ENCODE measurements around the gene OR1N1. TPM values are rescaled to one million over a fixed set of nuclear protein-coding genes. Genes with fewer than 3 reads are reported as not detected.
"Not testable (repeated sequence)": the region's sequence is repeated elsewhere in the genome, so short reads cannot be mapped to it uniquely, and the experiment has no call there.

The OR1N1 gene
- total RNA-seq, 2 donors from 2014 or later, result not detected

- H3K4me3 ChIP-seq (ENCODE audit: low read length), result no peak overlapping the region
- peaks cover 11% of the 10 kb centered on the region for H3K9me3 ChIP-seq (ENCODE audit: control insufficient read depth, low read length)
- Mint-ChIP-seq H3K4me3 (no peak overlapping the region), H3K4me1 (peaks cover 8% of the 10 kb centered on the region), H3K36me3 (ENCODE audit: low read depth) (no peaks in the 10 kb centered on the region), H3K27me3 (ENCODE audit: insufficient read depth) (peaks cover 7% of the 10 kb centered on the region), H3K27ac (no peak overlapping the region), H3K9me3 (peaks cover 64% of the 10 kb centered on the region)
- 80 to 93% methylated on average over 1 of the region's 1 CpG for WGBS, 2 experiments (ENCODE audit: insufficient coverage in 1 of 2, insufficient read length in 1 of 2)
- H3K36me3 ChIP-seq (ENCODE audit: control insufficient read depth, insufficient read depth, low read length), result no peaks in the 10 kb centered on the region
- H3K4me1 ChIP-seq (ENCODE audit: control insufficient read depth, insufficient read depth, low read length), result no peaks in the 10 kb centered on the region
- H3K9ac ChIP-seq (ENCODE audit: extremely low read depth, low read length, poor library complexity, severe bottlenecking), result no peak overlapping the region
- DNase-seq, result no peak
- H3K27ac ChIP-seq (ENCODE audit: low read depth, low read length), result no peak overlapping the region
- H3K27me3 ChIP-seq (ENCODE audit: control insufficient read depth, insufficient read depth, low read length, poor library complexity, severe bottlenecking), result no peaks in the 10 kb centered on the region
- TF ChIP-seq CTCF (conservative IDR thresholded peaks at IDR 0.05), result no peak
Measured at GRCh38 chr9:122536134-122536533, 9.0 kb upstream of the OR1N1 start.

- not testable (repeated sequence) for H3K4me1 ChIP-seq (ENCODE audit: control insufficient read depth, insufficient read depth, low read length); H3K27ac Mint-ChIP-seq; H3K4me3 ChIP-seq (ENCODE audit: low read length); DNase-seq; H3K36me3 Mint-ChIP-seq (ENCODE audit: low read depth); H3K27me3 ChIP-seq (ENCODE audit: control insufficient read depth, insufficient read depth, low read length, poor library complexity, severe bottlenecking); H3K9ac ChIP-seq (ENCODE audit: extremely low read depth, low read length, poor library complexity, severe bottlenecking); H3K27ac ChIP-seq (ENCODE audit: low read depth, low read length); H3K4me3 Mint-ChIP-seq; H3K36me3 ChIP-seq (ENCODE audit: control insufficient read depth, insufficient read depth, low read length)
- 69 to 80% methylated on average over 1 to 4 of the region's 4 CpGs for WGBS, 2 experiments (ENCODE audit: insufficient coverage in 1 of 2, insufficient read length in 1 of 2)
- Mint-ChIP-seq H3K27me3 (ENCODE audit: insufficient read depth) (peaks cover 43% of the 10 kb centered on the region), H3K9me3 (peaks cover 44% of the 10 kb centered on the region), H3K4me1 (peaks cover 13% of the 10 kb centered on the region)
- H3K9me3 ChIP-seq (ENCODE audit: control insufficient read depth, low read length), result peaks cover 25% of the 10 kb centered on the region
Measured at GRCh38 chr9:122531157-122531556, 4.1 kb upstream of the OR1N1 start.

- Mint-ChIP-seq H3K9me3 (peaks cover 17% of the 10 kb centered on the region), H3K36me3 (ENCODE audit: low read depth) (no peaks in the 10 kb centered on the region), H3K27me3 (ENCODE audit: insufficient read depth) (peaks cover 49% of the 10 kb centered on the region), H3K4me1 (peaks cover 8% of the 10 kb centered on the region), H3K27ac (no peak overlapping the region), H3K4me3 (no peak overlapping the region)
- Histone ChIP-seq H3K4me3 (ENCODE audit: low read length) (no peak overlapping the region), H3K36me3 (ENCODE audit: control insufficient read depth, insufficient read depth, low read length) (no peaks in the 10 kb centered on the region), H3K9ac (ENCODE audit: extremely low read depth, low read length, poor library complexity, severe bottlenecking) (no peak overlapping the region), H3K27ac (ENCODE audit: low read depth, low read length) (no peak overlapping the region), H3K9me3 (ENCODE audit: control insufficient read depth, low read length) (peaks cover 35% of the 10 kb centered on the region), H3K27me3 (ENCODE audit: control insufficient read depth, insufficient read depth, low read length, poor library complexity, severe bottlenecking) (no peaks in the 10 kb centered on the region), H3K4me1 (ENCODE audit: control insufficient read depth, insufficient read depth, low read length) (no peaks in the 10 kb centered on the region)
- DNase-seq, result no peak
- 79 to 84% methylated on average over 8 to 10 of the region's 10 CpGs for WGBS, 2 experiments (ENCODE audit: insufficient coverage in 1 of 2, insufficient read length in 1 of 2)
- no peak for TF ChIP-seq CTCF (conservative IDR thresholded peaks at IDR 0.05)
Measured at GRCh38 chr9:122526602-122527001, 491 bp downstream of the OR1N1 start.

GRCh38 chr9:122519376-122519775, 7.7 kb downstream of the OR1N1 start:
- 87 to 91% methylated on average over 3 of the region's 3 CpGs for WGBS, 2 experiments (ENCODE audit: insufficient coverage in 1 of 2, insufficient read length in 1 of 2)
- DNase-seq, result no peak
- peaks cover 8% of the 10 kb centered on the region for H3K9me3 ChIP-seq (ENCODE audit: control insufficient read depth, low read length)
- no peaks in the 10 kb centered on the region for H3K36me3 Mint-ChIP-seq (ENCODE audit: low read depth)
- H3K4me1 Mint-ChIP-seq, result no peaks in the 10 kb centered on the region
- H3K9me3 Mint-ChIP-seq, result peaks cover 11% of the 10 kb centered on the region
- H3K27ac Mint-ChIP-seq, result no peak overlapping the region
- no peaks in the 10 kb centered on the region for H3K36me3 ChIP-seq (ENCODE audit: control insufficient read depth, insufficient read depth, low read length)
- H3K27me3 Mint-ChIP-seq (ENCODE audit: insufficient read depth), result peaks cover 42% of the 10 kb centered on the region
- no peak overlapping the region for H3K9ac ChIP-seq (ENCODE audit: extremely low read depth, low read length, poor library complexity, severe bottlenecking)
- H3K4me1 ChIP-seq (ENCODE audit: control insufficient read depth, insufficient read depth, low read length), result no peaks in the 10 kb centered on the region
- no peak overlapping the region for H3K4me3 ChIP-seq (ENCODE audit: low read length)
- no peaks in the 10 kb centered on the region for H3K27me3 ChIP-seq (ENCODE audit: control insufficient read depth, insufficient read depth, low read length, poor library complexity, severe bottlenecking)
- TF ChIP-seq CTCF (conservative IDR thresholded peaks at IDR 0.05), result no peak
- H3K4me3 Mint-ChIP-seq, result no peak overlapping the region
- H3K27ac ChIP-seq (ENCODE audit: low read depth, low read length), result no peak overlapping the region
